Measurements from ENCODE around the gene RNASEL.

RNASEL gene

GRCh38 chr1:182561456-182561855, 27.6 kb downstream of the RNASEL start (continued):
- TF ChIP-seq ZNF558 (tag by site-specific recombination; IDR thresholded peaks at IDR 0.05), result no peak

DNA sequence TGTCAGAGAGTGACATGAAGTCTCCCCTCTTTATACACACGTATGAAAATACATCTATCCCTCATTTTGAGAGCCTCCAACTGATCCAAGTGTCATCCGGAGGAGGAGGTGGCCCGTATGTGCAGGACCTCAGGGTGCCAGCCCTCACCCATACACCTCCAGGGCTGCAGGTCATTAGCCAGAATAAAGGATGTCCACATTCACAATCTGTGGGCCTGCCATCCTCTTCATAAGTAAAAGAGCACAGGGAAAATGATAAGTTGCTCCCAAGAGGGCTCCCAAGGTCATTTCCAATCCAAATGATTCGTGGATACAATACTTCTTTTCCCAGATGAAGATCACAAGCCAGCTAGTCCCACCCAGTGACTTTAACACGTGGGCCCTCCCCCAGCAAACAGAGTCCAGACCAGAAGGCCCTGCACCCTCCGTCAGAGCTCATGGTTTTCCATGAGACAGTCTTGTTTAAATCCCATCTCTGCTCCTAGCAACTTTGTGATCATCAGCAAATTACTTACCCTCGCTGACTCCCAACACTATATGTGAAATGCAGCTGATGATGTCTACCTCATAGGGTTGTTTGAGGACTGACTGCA, 28.6 kb downstream of the RNASEL start:
- no peak overlapping the region for H3K4me3 ChIP-seq (ENCODE audit: low read depth, low read length)
- no peaks in the 10 kb centered on the region for H3K4me1 ChIP-seq (ENCODE audit: control insufficient read depth, insufficient read depth, low read length)
- TF ChIP-seq FEZF1 (tag by site-specific recombination; IDR thresholded peaks at IDR 0.05) (no peak), GLI2 (tag by site-specific recombination; IDR thresholded peaks at IDR 0.05; ENCODE audit: borderline replicate concordance, low read depth) (no peak)
- H3K9me3 ChIP-seq (ENCODE audit: control insufficient read depth, insufficient read depth, low read depth, low read length), result no peaks in the 10 kb centered on the region
- CTCF ChIA-PET, result no interaction called here
- no peak overlapping the region for H3K27ac ChIP-seq (ENCODE audit: extremely low read depth, low read depth, low read length)
- no peaks in the 10 kb centered on the region for H3K36me3 ChIP-seq (ENCODE audit: control insufficient read depth in 2 of 2, insufficient read depth in 1 of 2, low read length in 2 of 2)
- POLR2A ChIA-PET, result no interaction called here

DNA sequence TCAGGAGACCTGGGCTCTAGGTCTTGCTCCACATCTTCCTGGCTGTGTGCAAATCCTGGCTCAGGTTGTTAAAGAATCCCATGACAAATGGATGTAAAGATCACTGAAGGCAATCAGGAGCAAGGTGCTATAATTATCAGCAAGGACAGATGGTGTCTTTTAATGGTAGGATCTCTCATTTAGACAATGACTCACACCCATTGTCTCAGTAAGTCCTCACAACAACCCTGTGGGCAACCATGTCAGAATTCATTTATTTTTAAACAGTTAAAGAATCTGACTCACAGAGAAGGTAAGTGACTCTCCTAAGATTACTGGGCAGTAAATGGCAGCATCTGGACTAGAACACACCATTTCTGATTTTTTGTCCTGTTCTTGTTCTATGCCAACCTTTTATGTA, 32.8 kb downstream of the RNASEL start:
- H3K27ac ChIP-seq (ENCODE audit: extremely low read depth, low read depth, low read length), result no peak overlapping the region
- CTCF ChIA-PET, result no interaction called here
- H3K4me1 ChIP-seq (ENCODE audit: control insufficient read depth, insufficient read depth, low read length), result no peaks in the 10 kb centered on the region
- H3K4me3 ChIP-seq (ENCODE audit: low read depth, low read length), result no peak overlapping the region
- no peak for TF ChIP-seq ZBTB49 (tag by site-specific recombination; IDR thresholded peaks at IDR 0.05; ENCODE audit: low read depth)
- no peak for TF ChIP-seq ZNF398 (tag by site-specific recombination; IDR thresholded peaks at IDR 0.05)
- no peak for TF ChIP-seq ZNF621 (tag by site-specific recombination; IDR thresholded peaks at IDR 0.05)
- TF ChIP-seq, protein P1, sequence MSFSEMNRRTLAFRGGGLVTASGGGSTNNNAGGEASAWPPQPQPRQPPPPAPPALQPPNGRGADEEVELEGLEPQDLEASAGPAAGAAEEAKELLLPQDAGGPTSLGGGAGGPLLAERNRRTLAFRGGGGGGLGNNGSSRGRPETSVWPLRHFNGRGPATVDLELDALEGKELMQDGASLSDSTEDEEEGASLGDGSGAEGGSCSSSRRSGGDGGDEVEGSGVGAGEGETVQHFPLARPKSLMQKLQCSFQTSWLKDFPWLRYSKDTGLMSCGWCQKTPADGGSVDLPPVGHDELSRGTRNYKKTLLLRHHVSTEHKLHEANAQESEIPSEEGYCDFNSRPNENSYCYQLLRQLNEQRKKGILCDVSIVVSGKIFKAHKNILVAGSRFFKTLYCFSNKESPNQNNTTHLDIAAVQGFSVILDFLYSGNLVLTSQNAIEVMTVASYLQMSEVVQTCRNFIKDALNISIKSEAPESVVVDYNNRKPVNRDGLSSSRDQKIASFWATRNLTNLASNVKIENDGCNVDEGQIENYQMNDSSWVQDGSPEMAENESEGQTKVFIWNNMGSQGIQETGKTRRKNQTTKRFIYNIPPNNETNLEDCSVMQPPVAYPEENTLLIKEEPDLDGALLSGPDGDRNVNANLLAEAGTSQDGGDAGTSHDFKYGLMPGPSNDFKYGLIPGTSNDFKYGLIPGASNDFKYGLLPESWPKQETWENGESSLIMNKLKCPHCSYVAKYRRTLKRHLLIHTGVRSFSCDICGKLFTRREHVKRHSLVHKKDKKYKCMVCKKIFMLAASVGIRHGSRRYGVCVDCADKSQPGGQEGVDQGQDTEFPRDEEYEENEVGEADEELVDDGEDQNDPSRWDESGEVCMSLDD (tag by site-specific recombination; IDR thresholded peaks at IDR 0.05), result no peak
- TF ChIP-seq ZNF416 (tag by site-specific recombination; IDR thresholded peaks at IDR 0.05), result no peak
- TF ChIP-seq ZNF561 (tag by site-specific recombination; IDR thresholded peaks at IDR 0.05; ENCODE audit: borderline replicate concordance), result no peak
- TF ChIP-seq, protein P2, sequence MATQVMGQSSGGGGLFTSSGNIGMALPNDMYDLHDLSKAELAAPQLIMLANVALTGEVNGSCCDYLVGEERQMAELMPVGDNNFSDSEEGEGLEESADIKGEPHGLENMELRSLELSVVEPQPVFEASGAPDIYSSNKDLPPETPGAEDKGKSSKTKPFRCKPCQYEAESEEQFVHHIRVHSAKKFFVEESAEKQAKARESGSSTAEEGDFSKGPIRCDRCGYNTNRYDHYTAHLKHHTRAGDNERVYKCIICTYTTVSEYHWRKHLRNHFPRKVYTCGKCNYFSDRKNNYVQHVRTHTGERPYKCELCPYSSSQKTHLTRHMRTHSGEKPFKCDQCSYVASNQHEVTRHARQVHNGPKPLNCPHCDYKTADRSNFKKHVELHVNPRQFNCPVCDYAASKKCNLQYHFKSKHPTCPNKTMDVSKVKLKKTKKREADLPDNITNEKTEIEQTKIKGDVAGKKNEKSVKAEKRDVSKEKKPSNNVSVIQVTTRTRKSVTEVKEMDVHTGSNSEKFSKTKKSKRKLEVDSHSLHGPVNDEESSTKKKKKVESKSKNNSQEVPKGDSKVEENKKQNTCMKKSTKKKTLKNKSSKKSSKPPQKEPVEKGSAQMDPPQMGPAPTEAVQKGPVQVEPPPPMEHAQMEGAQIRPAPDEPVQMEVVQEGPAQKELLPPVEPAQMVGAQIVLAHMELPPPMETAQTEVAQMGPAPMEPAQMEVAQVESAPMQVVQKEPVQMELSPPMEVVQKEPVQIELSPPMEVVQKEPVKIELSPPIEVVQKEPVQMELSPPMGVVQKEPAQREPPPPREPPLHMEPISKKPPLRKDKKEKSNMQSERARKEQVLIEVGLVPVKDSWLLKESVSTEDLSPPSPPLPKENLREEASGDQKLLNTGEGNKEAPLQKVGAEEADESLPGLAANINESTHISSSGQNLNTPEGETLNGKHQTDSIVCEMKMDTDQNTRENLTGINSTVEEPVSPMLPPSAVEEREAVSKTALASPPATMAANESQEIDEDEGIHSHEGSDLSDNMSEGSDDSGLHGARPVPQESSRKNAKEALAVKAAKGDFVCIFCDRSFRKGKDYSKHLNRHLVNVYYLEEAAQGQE (tag by site-specific recombination; IDR thresholded peaks at IDR 0.05), result no peak
- no peak for TF ChIP-seq ZNF292 (tag by site-specific recombination; IDR thresholded peaks at IDR 0.05; ENCODE audit: borderline replicate concordance, low read depth)
- no peak for TF ChIP-seq TRIM28 (IDR thresholded peaks at IDR 0.05; ENCODE audit: borderline replicate concordance, low read length)
- TF ChIP-seq ZNF555 (tag by site-specific recombination; conservative IDR thresholded peaks at IDR 0.05), result no peak
- TF ChIP-seq ZNF132 (tag by site-specific recombination; IDR thresholded peaks at IDR 0.05; ENCODE audit: borderline replicate concordance), result no peak
- TF ChIP-seq ZNF391 (tag by site-specific recombination; IDR thresholded peaks at IDR 0.05; ENCODE audit: borderline replicate concordance, low read depth), result no peak
- no peak for TF ChIP-seq ZNF701 (tag by site-specific recombination; IDR thresholded peaks at IDR 0.05)
- no peak for TF ChIP-seq ZNF184 (tag by site-specific recombination; IDR thresholded peaks at IDR 0.05)
- TF ChIP-seq ZNF155 (tag by site-specific recombination; IDR thresholded peaks at IDR 0.05), result no peak
- TF ChIP-seq SCRT1 (tag by site-specific recombination; IDR thresholded peaks at IDR 0.05; ENCODE audit: borderline replicate concordance), result no peak
- no peaks in the 10 kb centered on the region for H3K36me3 ChIP-seq (ENCODE audit: control insufficient read depth in 2 of 2, insufficient read depth in 1 of 2, low read length in 2 of 2)
- POLR2A ChIA-PET, result no interaction called here
- H3K9me3 ChIP-seq (ENCODE audit: control insufficient read depth, insufficient read depth, low read depth, low read length), result no peaks in the 10 kb centered on the region

Data from HEK293 (cell line).